Panc1 (cell line): ENCODE results near the gene EEF1AKMT3. TPM values are rescaled to one million over a fixed set of nuclear protein-coding genes. Genes with fewer than 3 reads are reported as not detected.

Experiments
- ATAC-seq: fragments of 200-7000 bp; cut with Tn5 transposase; 2 replicates; pipeline ENCODE4 v1.9.1; 2020; ENCODE audit warnings: mild to moderate bottlenecking, moderate library complexity
- BruUV-seq: library from RNA; stranded (reverse); fragments of 400-500 nt; replicated peaks from 2 replicates; lab custom pipeline; 2021; lab: Mats Ljungman, UMichigan
- CTCF ChIA-PET: fragments of 300-600 bp; sonication (Branson Sonifier 250); formaldehyde crosslinking; loops from one replicate; lab custom pipeline; 2022; ENCODE audit warnings: antibody characterized with exemption; lab: Charles Lee
- POLR2A ChIA-PET: fragments of 300-600 bp; sonication (Branson Sonifier 250); formaldehyde crosslinking; loops from one replicate; lab custom pipeline; 2022; ENCODE audit warnings: antibody characterized with exemption; lab: Charles Lee
- DNase-seq: peaks from one replicate; pipeline ENCODE4 v3.0.0-alpha.2; 2010; ENCODE audit warnings: low read depth, low spot score
- H3K27ac ChIP-seq: 2 replicates; pipeline ENCODE4 v1.5.1; 2011; ENCODE audit warnings: mild to moderate bottlenecking, low read length, inconsistent platforms
- H3K27me3 ChIP-seq: fragments of 200-500 bp; sonication (Bioruptor generic); 2 replicates; pipeline ENCODE4 v1.6.0; 2014; ENCODE audit warnings: low read length, inconsistent platforms; ENCODE audit not compliant: control insufficient read depth, insufficient read depth
- H3K36me3 ChIP-seq: fragments of 200-500 bp; sonication (Bioruptor generic); 2 replicates; pipeline ENCODE4 v1.5.1; 2014; ENCODE audit warnings: inconsistent platforms, mild to moderate bottlenecking, low read length, moderate library complexity; ENCODE audit not compliant: control insufficient read depth, insufficient read depth
- H3K4me1 ChIP-seq: 2 replicates; pipeline ENCODE4 v1.5.1; 2011; ENCODE audit warnings: inconsistent platforms, mild to moderate bottlenecking, low read length, moderate library complexity; ENCODE audit not compliant: control insufficient read depth, insufficient read depth
- H3K4me3 ChIP-seq, 2 experiments: 2 replicates each; pipeline ENCODE4 v1.5.1; 2011 to 2012; ENCODE audit warnings: low read depth in 2 of 2, low read length in 2 of 2, mild to moderate bottlenecking in 2 of 2, inconsistent platforms in 1 of 2, moderate library complexity in 1 of 2
- H3K9me3 ChIP-seq: fragments of 200-500 bp; sonication (Bioruptor generic); 2 replicates; pipeline ENCODE4 v1.5.1; 2014; ENCODE audit warnings: low read depth, mild to moderate bottlenecking, inconsistent platforms, low read length, moderate library complexity; ENCODE audit not compliant: control insufficient read depth, insufficient read depth
- CTCF ChIP-seq: fragments of 450-650 bp; IDR thresholded peaks from 2 replicates; pipeline ENCODE4 v1.5.1; 2017; ENCODE audit warnings: mild to moderate bottlenecking
- REST ChIP-seq, 2 experiments: IDR thresholded peaks; 2 replicates each; pipeline ENCODE4 v1.6.1; 2011 to 2012; ENCODE audit warnings: low read depth in 2 of 2, control low read depth in 1 of 2, low read length in 1 of 2, mild to moderate bottlenecking in 1 of 2, moderate library complexity in 1 of 2; ENCODE audit not compliant: insufficient read depth in 1 of 2
- in situ Hi-C: cut with HindIII; loops from 2 replicates; pipeline ENCODE4 v1.10.0; 2016; ENCODE audit warnings: low sequenced_read_pairs, low pct_unique_long_range_greater_than_20kb
- intact Hi-C: fragments of 100-400 bp; cut with micrococcal nuclease; formaldehyde crosslinking; loops from one replicate; pipeline ENCODE4 v1.10.0; 2022; ENCODE audit not compliant: unreplicated experiment
- total RNA-seq: library from RNA; stranded (reverse); gene quantifications from one replicate; pipeline ENCODE4 v1.2.1, GENCODE V29; 2021; ENCODE audit not compliant: unreplicated experiment

EEF1AKMT3 gene
- total RNA-seq, 1 experiment from 2014 or later, result 7.4 TPM

DNA sequence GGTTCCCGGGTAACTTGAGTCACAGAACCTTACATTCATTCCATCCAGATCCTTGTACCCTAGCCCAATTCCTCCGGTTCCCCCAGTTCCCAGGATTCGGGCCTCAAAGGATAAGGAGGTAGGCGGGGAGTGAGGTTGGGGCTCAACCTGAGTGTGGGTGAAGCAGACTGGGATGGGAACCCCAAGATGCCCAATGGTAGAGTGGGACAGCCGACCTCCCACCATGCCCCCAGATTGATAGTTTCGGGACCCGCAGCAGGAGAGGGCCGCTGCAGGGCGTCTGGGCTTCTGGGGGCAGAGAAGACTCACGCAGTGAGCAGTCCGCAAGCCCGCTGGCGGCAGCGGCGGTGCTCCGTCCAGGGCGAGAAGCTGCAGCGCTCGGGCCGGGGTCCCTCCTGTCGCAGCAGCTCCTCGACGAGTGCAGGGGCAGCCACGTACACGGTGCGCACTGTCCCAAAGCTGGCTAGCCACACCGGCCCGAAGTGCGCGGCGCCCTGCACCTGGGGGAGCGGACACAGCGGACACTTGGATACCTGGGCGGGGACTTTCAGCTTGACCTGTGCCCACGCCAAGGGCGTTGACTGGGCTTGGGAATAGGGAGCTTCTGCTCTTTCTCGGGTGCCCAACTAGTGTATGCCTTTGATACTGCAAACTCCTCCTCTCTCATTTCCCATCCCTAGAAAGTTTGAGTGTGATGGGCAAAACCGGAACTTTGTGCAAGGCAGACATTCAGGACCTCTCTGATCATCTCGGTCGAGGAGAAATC, 6.5 kb upstream of the EEF1AKMT3 start:
- POLR2A ChIA-PET, result no interaction called here
- no peak overlapping the region for H3K27ac ChIP-seq

More for the DNA sequence above, 6.5 kb upstream of the EEF1AKMT3 start:
- Histone ChIP-seq H3K9me3 (no peaks in the 10 kb centered on the region), H3K4me3 (peak overlapping the region; percentile 37 to 57), H3K4me1 (peaks cover 15% of the 10 kb centered on the region), H3K36me3 (no peaks in the 10 kb centered on the region; the same call in 1 of the 2 replicates), H3K27me3 (peaks cover 4% of the 10 kb centered on the region; the same call in 1 of the 2 replicates)
- peak; percentile 49 for ATAC-seq
- CTCF ChIA-PET, result interaction anchor here (0.9 kb wide), 1 partner anchor 9 kb away, joined by 4 read pairs; no protein-coding TSS in a partner anchor
- no TSS peak for BruUV-seq
- in situ Hi-C loops (no loop called here), intact Hi-C loops (no loop called here)
- no peak for DNase-seq
- TF ChIP-seq CTCF (no peak), REST (IDR thresholded peaks at IDR 0.05; ENCODE audit: insufficient read depth in 1 of 2, low read depth in 2 of 2, low read length in 1 of 2) (0 out of 4 replicates have a peak, but pooled peaks of 1 of the 2 experiments have one; percentile 34)
